HG03575 (cell line): ENCODE measurements around the gene AUP1.
A peak's percentile ranks its signal among the peaks of the same experiment; 100 is the strongest.

Source experiments
- ATAC-seq: cut with Tn5 transposase; IDR thresholded peaks from one replicate; pipeline ENCODE4 v1.9.1; 2021; ENCODE audit not compliant: unreplicated experiment, insufficient number of reproducible peaks, low FRiP score; ENCODE audit errors: extremely low read depth

AUP1 gene

DNA sequence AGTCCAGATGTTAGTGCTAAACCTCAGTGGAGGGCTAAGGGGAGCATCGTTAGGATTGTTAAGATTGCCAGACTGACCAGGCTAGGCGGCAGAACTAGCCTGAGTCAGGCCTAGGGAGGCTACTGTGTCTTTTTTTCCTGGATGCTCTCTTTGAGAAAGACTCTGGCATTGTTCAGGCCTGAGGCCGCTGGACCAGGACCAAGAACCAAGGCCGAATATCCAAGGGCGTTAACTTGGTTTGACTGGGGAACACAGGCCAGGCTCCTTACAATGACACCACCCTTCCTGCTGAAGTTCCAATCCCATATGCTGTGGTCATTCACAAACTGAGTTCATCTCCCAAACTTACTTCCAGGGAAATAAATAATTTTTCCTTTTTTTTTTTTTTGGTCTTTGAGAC, 10.8 kb upstream of the AUP1 start:
- ATAC-seq = no peak

DNA sequence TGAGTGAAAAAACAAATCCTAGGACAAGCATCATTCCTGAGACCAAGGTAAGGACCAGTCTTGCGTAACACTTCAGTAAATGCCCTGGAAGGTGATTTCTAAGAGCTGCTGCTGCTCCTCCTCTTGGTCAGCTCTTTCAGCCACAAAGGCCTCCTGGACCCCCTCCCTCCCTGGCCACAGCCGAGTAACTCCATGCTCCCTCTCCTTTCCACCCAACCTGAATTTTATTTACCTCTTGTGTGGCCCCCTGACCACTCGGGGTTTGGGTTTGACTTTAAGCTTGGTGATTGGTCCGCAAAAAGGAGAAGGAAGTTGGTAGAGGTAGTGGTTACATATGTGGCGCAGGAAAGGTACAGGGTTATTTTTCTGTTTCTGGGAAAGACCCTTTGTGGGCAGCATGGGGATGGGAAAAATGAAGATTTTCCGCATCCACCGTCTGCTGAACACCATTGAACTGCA, 9.4 kb upstream of the AUP1 start:
- no peak for ATAC-seq

DNA sequence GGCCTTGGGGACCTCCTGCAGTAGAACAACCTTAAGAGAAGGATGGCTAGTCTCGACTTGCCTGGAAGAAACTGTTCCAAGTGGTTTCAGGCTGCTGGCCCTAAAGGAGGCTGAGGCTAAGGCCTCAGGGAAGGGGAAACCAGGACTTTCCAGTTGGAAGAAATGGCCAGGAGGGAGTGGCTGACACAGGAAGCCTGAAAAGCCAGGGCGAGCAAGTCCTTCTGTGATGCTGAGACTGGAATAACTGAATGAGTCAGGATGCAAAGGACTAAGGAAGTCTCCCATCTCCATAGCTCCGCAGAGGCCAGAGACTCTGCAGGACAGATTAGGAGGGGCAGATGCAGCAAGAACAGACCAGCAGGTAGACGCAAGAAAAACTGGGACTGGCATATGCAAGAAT, 7.6 kb upstream of the AUP1 start:
- no peak for ATAC-seq

DNA sequence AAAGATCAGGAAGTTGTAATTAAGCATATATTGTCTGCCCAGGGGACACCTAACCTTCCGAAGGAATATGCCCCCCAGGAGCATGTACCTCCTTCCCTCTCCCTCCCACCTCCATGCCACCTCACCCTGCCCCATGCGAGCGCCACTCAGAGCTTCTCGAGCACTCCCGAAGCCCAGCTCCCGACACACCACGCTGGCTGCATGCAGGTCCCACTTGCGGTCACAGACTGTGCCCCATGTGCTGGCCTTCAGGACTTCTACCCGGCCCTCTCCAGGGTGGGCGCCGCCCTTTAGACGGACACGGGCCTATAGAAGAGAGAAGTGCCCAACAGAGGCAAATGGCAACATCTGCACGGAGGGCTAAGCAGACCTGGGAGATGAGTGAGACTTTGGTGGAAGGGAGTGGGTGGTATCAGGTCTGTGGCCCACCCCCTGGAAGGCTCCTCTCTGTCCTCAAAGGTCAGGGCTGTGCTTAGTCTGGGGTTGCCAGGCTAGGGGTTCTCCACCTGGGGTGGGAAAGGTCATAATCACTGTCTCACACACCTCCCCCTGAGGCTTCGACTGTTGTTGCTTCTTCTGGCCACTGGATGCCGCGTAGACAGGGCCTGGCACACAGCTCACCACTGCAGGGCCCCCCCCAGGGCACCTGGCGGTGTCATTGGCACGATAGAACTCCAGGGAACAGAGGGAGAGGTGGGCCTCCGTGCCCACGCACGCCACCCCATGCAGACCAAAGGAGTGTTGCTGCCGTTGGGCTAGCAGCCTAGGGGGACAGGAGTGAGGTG, 6.9 kb upstream of the AUP1 start:
- ATAC-seq = no peak

DNA sequence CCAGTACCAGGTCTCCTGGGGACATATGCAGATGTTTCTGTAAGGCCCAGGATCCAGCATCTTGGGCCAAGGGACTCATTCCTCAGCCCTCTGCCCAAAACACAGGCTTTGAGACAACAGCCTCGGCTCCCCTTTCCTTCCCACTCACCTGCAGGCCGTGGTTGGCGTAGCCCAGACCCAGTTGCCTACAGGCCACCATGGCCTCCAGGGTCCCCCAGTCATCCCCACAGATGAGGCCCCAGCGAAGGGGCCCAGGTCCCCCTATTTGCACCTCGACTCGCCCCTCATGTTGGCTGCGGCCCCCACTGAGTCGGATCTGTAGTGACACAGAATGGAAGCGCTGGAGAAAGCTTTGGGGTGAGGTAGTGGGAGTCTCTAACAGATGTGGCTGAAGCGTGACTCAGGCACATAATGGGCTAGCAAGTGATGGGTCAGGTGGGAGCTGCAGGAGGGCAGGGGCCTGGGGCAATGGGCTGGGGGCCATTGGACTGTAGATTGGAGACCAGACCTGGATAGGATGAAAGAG, 6.0 kb upstream of the AUP1 start:
- no peak for ATAC-seq

DNA sequence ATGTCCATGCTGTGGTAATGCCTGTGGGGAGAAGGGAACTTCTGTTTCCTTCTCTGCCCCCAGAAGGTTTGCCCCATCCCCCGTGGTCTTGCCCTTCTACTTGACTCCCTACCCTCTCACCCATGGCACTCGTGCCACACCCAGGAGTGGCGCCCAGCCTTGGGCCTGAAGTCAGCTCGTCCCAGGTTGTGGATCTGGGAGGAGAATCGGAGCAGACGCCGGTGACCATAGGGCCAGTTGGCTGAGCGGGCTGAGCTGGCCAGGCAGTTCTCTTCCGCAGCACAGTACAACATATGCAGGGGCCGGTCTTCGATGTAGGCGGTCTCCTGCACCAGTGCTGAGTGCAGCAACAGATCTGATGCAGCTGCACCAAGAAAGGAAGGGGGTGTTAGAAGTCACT, 4.9 kb upstream of the AUP1 start:
- ATAC-seq = no peak

DNA sequence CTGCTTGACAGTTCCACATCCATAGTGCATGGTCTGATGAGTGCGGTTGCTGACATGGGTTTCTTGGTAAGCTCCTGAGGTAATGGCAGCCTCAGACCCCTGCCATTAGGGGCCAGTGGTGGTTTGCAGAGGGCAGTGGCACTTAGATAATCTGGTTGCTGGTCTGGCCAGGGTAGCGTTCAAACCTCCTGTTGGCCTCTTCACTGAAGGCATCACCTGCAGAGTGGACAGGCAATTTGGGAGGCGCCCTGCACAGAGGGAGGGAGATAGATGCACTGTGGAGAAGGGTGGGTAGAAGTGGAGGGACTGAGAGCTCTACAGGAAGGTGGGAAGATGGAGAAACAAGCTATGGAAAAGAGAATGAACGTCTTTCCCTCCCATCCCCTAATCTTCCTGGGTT, 4.0 kb upstream of the AUP1 start:
- no peak for ATAC-seq

DNA sequence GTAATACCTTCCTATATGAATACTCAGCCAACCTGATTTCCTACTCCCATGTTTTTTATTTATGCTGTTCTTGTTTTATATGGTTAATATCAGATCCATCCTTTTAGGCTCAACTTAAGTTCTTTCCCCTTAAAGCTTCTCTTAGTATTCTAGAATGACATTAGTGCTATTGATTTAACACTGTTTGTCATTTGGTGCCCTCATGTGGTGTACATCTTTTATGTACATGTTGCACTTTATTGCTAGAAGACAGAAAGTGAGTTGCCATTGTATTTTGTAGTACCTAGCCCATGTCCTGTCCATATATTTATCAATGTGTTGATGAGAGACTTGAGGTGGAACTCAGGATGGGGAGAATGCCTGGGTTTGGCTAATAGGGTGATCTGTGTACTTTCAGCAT, 2.7 kb upstream of the AUP1 start:
- no peak for ATAC-seq

DNA sequence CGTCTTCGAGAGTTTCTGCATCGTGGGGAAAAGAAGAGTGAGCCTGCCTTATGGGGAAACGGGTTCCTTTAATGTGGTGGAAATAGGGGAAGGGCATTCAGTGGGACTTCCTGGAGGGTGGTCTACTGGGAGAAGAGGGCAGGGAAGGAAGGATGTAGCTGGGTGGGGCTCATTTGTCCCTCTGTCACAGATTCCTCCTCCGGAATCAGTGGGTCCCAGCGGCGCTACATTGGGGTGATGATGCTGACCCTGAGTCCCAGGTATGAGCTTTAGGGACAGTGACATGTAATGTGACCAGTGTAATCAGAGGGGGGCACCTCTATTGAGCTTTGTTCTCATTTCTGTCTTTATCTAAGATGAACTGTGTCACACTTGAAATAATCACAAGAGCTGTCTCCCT, 2.2 kb upstream of the AUP1 start:
- ATAC-seq = no peak

DNA sequence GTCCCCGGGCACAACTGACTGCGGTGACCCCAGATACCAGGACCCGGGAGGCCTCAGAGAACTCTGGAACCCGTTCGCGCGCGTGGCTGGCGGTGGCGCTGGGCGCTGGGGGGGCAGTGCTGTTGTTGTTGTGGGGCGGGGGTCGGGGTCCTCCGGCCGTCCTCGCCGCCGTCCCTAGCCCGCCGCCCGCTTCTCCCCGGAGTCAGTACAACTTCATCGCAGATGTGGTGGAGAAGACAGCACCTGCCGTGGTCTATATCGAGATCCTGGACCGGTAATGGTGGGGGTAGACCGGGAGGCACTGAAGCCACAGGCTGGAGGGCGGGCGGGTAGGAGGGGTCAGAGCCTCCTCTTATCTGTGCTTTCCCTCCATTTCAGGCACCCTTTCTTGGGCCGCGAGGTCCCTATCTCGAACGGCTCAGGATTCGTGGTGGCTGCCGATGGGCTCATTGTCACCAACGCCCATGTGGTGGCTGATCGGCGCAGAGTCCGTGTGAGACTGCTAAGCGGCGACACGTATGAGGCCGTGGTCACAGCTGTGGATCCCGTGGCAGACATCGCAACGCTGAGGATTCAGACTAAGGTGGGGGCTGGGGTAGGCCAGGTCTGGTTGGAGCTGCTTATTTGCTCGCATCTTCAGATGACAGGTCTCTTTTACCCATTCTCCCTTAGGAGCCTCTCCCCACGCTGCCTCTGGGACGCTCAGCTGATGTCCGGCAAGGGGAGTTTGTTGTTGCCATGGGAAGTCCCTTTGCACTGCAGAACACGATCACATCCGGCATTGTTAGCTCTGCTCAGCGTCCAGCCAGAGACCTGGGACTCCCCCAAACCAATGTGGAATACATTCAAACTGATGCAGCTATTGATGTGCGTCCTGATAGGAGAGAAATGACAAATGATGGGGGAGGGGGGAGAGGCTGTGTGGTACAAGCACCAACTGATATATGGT, 1.0 kb upstream of the AUP1 start:
- peak; percentile 35 for ATAC-seq

DNA sequence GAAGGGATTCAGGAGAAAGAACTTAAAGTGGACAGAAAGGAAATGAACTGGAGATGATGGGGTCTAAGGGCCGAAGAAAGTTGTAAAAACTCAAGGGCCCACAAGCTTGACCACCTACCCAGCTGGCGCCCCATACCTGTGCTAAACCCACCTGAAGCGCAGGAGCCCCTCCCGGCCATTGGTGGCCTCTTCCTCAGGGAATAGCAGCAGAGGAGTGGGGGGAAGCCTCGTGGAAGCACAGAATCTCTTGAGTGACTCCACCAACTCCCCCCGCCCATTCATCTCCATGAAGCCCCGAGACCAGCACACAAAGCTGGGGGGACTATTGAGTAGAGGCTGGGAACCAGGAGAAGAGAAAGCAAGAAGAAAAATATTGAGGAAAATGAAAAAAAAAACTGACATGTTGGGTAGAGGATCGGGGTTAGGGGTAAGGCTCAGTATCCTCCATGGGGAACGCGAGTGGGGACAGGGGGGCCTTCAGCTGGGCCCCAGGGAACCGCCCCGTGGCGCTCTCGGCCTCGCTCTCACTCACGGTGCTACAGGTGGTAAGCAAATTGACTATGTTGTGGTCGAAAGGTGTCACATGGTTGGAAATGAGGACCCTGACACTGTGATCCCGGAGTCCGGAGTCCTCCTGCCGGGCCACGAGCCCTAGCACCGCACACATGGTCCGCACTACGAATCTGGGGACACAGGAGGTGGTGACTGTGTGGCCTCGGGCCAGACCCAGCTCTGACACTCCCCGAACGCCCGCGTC, 728 bp downstream of the AUP1 start:
- ATAC-seq = no peak

DNA sequence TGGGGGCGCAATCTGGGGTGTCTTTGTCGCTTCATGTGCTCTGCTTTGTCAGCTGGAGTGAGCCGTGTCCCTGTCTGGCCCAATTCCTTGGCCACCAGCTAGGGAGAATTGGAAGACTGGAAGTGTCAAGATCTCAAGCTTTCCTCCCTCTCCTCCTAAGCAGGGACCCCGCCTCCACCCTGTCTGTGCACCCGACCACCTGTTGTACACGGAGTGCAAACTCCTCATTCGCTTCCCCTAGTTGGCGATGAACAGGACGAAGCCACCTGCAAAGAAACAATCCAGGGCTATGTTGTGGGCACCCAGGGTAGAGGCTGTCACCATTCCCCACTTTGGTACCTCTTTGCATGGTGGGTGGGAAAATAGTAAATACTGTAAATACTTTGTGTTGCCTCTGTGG, 1.8 kb downstream of the AUP1 start:
- no peak for ATAC-seq

DNA sequence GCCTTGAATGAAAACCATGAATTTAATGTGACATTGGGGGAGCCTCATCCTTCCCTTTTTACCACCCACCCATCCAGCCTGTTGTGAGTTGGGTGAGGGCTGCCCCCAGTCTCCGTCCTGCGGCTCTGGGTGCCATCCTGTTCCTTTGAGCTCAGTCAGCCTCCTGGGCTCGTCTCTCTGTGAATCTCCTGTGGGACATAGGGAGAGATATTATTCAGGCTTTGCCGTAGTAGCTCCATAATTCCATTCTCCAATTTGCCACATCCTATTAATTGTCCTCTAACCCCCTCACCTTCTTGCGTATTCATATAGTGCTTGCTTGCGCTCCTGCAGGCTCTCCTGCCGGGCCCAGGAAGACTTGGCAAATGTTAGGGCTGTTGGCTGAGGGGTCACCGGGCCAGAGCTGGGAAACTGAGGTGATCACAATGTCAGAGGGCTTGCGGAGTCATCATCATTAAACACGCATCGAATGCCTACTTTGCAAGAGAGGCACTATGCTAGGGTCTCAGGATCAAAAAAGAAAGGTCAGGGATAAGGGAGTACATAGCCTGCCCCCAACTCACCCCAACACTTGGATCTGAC, 2.8 kb downstream of the AUP1 start:
- ATAC-seq = no peak

DNA sequence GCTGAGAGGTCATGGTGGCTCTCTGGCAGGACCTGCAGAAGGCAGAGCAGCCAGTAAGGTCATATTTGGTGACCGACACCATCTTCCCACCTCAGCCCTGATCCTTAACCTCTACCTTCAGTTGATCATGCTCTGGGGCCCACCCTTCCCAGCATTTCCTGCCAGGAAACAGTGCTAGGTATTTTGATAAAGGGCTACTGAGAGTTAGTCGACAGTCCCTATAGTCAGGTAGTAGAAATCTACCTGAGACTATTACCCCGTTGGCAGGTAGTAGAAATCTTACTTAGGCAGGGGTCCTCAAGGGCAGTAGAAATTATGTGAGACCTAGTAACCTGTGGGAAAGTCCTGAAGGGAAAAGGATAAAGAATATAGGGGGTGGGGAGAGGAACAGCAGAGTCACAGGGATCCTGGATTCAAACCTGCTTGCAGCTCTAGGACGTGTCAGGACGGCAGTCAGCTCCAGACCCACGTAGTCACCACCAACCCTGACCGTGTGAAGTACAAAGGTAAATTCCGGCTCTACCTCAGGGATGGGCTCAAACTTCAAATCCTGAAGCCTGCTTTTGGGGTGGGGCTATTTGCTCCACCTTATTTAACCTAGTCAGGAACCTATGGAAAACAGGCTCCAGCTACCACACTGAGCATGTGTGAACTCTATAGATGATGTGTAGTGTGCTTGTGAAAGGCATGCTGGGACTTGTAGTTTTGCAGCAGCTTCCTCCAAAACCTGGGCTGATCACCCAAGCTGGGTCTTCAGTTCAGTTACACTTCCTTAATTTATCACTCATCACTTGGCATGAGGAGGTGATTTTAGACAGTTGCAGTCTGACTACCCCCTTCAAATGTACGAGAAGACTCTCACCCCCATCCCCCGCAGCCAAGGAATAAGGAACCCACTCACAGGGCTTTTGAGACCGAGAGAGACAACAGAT, 3.5 kb downstream of the AUP1 start, which contains the start of gene DQX1:
DQX1 (minus strand) TSS at position 515 of the 932 bp plus-strand sequence; CDS start at position 13, 502 bp downstream.
- ATAC-seq = no peak

DNA sequence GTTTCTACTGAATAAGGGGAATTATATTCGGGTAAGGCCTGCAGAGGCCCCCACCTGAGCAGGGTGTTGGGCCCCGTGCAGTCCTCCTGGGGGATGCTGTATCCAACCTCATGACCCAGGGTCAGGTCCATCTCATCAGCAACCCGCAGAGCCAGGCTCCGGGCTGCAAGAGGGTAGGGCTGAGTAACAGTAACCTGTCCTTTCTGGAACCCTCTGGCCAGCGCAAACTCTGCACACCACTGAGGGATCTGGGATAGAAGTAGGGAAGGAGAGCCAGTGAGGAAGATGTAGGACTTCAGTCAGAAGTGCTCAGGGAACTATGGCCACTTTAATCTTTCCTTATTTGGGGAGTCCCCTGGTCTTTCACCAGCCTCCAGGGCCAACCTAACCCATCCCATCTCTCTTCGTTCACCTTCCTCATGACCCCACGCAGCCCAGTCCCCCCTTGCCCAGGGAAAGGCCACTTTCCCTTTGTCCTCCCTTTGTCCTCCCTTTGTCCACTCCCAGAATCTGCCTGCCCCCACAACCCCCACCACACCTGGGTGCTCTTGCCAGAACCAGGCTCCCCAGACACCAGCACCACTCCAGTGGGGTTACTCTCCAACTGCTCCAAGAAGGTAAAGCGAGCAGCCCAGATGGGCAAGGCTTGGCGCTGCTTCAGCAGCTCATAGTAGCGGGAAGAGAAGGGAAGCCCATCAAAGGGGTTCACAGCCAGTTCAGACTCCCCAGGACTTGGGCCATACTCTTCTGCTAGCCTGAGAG, 4.4 kb downstream of the AUP1 start:
- ATAC-seq = no peak

DNA sequence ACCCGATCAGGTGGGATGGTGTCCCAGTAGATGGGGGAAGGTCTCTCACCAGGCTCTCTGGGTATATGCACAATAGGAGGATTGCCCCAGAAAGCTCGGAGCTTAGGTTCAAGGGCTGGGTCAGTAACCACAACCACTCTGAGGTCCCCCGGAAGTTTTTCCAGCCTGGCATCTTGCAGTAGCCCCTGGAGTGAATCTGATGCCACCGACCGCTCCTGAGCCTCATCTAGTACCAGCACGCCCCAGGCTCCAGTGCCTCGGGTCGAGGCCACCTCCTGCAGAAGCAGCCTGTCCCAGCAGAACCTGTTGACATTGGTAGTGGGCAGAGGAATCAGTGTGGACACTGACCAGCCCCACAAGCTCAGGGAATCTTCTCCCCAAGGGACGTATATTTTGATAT, 5.5 kb downstream of the AUP1 start:
- no peak for ATAC-seq

DNA sequence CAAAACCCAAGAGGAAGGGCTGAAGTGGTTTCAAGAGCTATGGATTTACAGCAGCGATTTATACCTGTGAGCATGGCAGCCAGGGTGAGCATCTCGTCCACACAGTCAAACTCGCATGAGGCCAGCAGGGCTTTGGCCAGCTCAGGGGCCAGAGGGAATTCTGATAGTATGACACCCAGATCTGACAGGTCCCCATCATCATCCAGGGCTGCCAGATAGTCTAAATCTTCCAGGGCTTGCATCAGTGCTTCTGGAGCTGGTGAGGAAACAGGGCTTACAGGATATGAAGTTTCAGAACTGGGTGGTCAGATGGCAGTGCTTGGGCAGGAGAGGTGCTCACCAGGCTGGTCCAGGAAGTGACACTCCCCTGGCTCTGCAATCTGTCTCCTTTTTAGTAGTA, 7.0 kb downstream of the AUP1 start:
- ATAC-seq = no peak
